GM12864 (cell line): ENCODE data around the gene COL8A1.

Experiments
- DNase-seq: peaks from one replicate; pipeline ENCODE4 v3.0.0-alpha.2; 2011; ENCODE audit warnings: low read depth
- H3K4me3 ChIP-seq: 2 replicates; pipeline ENCODE4 v1.5.1; 2011; ENCODE audit warnings: mild to moderate bottlenecking, low read depth, low read length, control low read depth
- TF ChIP-seq, protein P1 (sequence below): IDR thresholded peaks from 2 replicates; pipeline ENCODE4 v1.5.1; 2011; ENCODE audit warnings: low read depth, mild to moderate bottlenecking, moderate library complexity, low read length, control low read depth, inconsistent platforms; ENCODE audit errors: missing control alignments

The COL8A1 gene

DNA sequence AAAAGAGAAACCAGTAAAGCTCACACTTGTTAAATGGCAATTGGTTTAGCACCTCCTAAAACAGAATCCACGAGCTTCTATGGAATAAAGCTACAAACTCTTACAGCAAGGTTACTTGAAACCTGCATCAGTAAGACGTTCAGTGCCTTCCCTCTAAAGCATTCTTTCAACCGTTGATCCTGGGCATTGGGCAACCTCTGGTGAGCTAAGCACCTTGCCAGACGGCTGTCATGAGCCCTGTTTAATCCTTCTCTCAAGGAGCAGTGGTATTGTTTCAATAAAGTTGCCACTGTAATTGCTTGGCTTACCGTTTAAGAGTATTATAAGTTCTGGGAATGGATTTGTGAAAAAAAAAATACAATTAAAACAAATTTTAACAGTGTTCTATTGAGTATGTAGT, 75.0 kb downstream of the COL8A1 start:
- H3K4me3 ChIP-seq = no peak overlapping the region
- TF ChIP-seq, protein P1, sequence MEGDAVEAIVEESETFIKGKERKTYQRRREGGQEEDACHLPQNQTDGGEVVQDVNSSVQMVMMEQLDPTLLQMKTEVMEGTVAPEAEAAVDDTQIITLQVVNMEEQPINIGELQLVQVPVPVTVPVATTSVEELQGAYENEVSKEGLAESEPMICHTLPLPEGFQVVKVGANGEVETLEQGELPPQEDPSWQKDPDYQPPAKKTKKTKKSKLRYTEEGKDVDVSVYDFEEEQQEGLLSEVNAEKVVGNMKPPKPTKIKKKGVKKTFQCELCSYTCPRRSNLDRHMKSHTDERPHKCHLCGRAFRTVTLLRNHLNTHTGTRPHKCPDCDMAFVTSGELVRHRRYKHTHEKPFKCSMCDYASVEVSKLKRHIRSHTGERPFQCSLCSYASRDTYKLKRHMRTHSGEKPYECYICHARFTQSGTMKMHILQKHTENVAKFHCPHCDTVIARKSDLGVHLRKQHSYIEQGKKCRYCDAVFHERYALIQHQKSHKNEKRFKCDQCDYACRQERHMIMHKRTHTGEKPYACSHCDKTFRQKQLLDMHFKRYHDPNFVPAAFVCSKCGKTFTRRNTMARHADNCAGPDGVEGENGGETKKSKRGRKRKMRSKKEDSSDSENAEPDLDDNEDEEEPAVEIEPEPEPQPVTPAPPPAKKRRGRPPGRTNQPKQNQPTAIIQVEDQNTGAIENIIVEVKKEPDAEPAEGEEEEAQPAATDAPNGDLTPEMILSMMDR = no peak
- DNase-seq = no peak

GRCh38 chr3:99714146-99714545, 75.8 kb downstream of the COL8A1 start:
- no peak overlapping the region for H3K4me3 ChIP-seq
- TF ChIP-seq, protein P1 = no peak
- DNase-seq = no peak

DNA sequence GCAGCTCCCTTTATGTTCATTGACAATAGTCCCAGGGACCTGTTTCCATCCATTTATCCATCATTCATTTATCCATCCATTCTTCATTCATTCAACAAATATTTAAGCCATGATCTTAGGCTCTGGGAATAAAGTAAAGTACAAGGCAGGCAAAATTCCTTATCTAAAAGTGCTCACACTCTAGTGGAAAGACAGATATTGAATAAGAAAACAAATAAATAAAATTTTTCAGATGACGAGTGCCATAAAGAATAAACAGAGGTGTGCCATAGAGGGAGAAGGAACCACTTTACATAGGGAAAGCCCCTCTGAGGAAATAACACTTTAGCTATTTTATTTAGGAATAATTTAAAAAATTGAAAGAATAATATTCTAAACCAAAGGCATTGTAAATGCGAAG, 76.2 kb downstream of the COL8A1 start:
- no peak overlapping the region for H3K4me3 ChIP-seq
- no peak for DNase-seq
- TF ChIP-seq, protein P1 = no peak

DNA sequence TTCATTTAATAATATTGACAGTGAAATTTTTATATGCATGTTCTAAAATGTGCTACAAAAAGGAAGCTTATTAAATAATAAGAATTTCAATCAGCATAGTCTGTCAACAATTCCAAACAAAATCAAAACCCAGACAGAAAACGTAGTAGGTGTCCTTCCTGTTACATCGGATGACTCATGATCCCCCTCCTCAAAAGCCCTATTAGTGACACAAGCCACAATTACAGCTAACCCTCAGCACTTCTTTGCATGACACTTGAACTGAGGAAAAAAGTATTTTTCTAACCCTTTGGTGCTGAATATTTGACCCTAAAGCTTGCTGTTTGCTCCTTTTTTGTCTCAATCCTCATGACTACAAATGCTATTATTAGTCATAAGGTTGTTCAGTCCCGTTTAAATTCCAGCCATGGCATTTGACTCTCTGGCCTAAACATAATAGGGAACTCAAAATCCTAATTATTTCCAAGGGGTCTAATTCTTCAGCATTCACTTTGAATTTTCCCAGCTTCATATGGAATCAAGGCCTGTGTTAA, 78.1 kb downstream of the COL8A1 start:
- H3K4me3 ChIP-seq = no peak overlapping the region
- TF ChIP-seq, protein P1 = no peak
- no peak for DNase-seq

- TF ChIP-seq, protein P1 = no peak
- no peak for DNase-seq
- no peak overlapping the region for H3K4me3 ChIP-seq
These were observed 82.7 kb downstream of the COL8A1 start for GRCh38 chr3:99720985-99721632.

DNA sequence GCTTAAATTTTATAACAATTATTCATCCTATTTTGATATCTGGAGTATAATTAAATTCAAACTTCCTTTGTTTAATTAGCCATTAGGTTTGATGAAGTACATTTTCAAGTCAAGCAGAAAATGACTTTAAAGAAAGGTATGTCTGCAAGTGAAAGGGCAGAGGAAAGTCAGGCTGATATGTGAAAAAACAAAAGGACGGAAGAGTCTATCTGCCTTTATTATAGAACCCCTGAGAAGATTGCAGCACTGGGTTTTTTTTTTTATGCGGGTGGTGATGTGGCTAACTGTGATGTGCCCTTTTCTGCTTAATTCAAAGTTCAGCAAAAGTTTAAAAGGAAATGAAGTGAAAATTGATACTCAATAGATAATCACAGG, 83.2 kb downstream of the COL8A1 start:
- TF ChIP-seq, protein P1 = no peak
- no peak for DNase-seq

DNA sequence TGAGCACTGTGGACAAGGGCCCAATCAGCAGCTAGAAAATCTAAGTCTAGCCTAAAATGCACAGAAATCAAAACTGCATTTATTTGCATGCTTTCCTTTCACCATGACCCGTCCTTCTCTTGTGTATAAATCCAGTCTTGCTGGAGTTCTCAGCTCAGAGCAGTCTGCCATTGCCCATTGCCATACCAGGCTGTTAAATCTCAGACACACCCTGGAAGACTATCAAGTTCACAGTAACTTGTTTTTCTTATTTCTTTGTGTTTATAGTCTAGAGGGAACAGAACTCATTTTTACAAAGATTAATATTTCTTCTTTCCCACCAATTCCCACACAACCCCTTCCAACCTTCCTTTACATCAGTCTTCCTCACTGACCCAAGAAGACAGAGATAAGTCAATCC, 85.9 kb downstream of the COL8A1 start:
- H3K4me3 ChIP-seq = no peak overlapping the region
- no peak for DNase-seq
- TF ChIP-seq, protein P1 = no peak

More for the DNA sequence above, 83.2 kb downstream of the COL8A1 start:
- no peak overlapping the region for H3K4me3 ChIP-seq
